ENCODE measurements around the gene EFCAB5.

DNA sequence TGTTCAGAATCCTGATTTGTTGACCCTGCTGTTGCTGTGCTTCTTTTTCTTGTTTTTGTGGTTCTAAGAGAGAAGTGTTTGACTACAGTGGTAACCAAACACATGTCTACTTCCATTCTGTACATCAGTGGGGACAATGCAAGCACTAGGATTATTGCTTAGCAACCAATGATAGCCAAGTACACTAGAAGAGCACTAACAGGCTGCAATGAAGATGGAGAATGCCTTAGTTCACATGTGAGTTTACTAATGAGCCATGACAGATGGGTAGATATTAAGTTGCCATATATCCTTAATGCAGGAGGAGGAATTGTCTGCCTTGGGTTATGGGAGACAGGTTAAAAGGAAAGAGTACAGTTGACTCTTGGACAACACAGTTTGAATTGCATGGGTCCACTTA lies 8.3 kb downstream of the EFCAB5 start:
- no peak for TF ChIP-seq POLR2A (IDR thresholded peaks at IDR 0.05; ENCODE audit: low read length)
- no peak for TF ChIP-seq GATA1 (IDR thresholded peaks at IDR 0.05; ENCODE audit: low read depth, low read length)

Measured in erythroblast (primary cell).